Sigmoid colon (tissue), 7 donors: Measurements from ENCODE around the gene NFIA. TPM values are rescaled to one million over a fixed set of nuclear protein-coding genes. Genes with fewer than 3 reads are reported as not detected.

Experiments
- DNase-seq: peaks from one replicate; pipeline ENCODE4 v3.0.0-alpha.2; 2019
- H3K27ac ChIP-seq, 4 donors: fragments of 200-600 bp; sonication (generic); one replicate each; pipeline ENCODE4 v1.5.1; 2016 to 2019; ENCODE audit warnings: mild to moderate bottlenecking in 1 of 4
- H3K27me3 ChIP-seq, 3 donors: fragments of 200-600 bp; sonication (generic); one replicate each; pipeline ENCODE4 v1.5.1; 2019; ENCODE audit warnings: mild to moderate bottlenecking in 1 of 3
- H3K36me3 ChIP-seq, 4 donors: fragments of 200-600 bp; sonication (generic); one replicate each; pipeline ENCODE4 v1.5.1; 2016 to 2019
- H3K4me1 ChIP-seq, 4 donors: fragments of 200-600 bp; sonication (generic); one replicate each; pipeline ENCODE4 v1.5.1; 2017 to 2019
- H3K4me3 ChIP-seq, 4 donors: fragments of 200-600 bp; sonication (generic); one replicate each; pipeline ENCODE4 v1.5.1; 2017 to 2019; ENCODE audit warnings: mild to moderate bottlenecking in 2 of 4, moderate library complexity in 1 of 4
- H3K9me3 ChIP-seq, 4 donors: fragments of 200-600 bp in 3 of 4; sonication (generic) in 3 of 4; one replicate each; pipeline versions ENCODE4 v1.5.1 to v1.6.1; 2013 to 2019
- CTCF ChIP-seq, 4 experiments: fragments of 450-650 bp in 3 of 4; fragments of 200-600 bp in 1 of 4; IDR thresholded peaks; one replicate each; pipeline ENCODE4 v1.5.1; 2016 to 2019; ENCODE audit warnings: antibody characterized with exemption in 4 of 4, mild to moderate bottlenecking in 3 of 4, moderate library complexity in 2 of 4
- EP300 ChIP-seq, 4 donors: sonication (generic); formaldehyde crosslinking; IDR thresholded peaks; one replicate each; pipeline ENCODE4 v1.6.1; 2017; ENCODE audit warnings: antibody characterized with exemption in 4 of 4
- POLR2A ChIP-seq, 2 donors: fragments of 450-650 bp; IDR thresholded peaks; one replicate each; pipeline ENCODE4 v1.6.1; 2016; ENCODE audit warnings: antibody characterized with exemption in 2 of 2, mild to moderate bottlenecking in 2 of 2, moderate library complexity in 2 of 2
- POLR2AphosphoS5 ChIP-seq, 4 donors: sonication (generic); formaldehyde crosslinking; IDR thresholded peaks; one replicate each; pipeline ENCODE4 v1.6.1; 2017; ENCODE audit warnings: antibody characterized with exemption in 4 of 4
- WGBS, 2 donors: extraction: QIAGEN DNeasy Blood & Tissue Kit; methylation state at CpG; one replicate each; pipeline ENCODE4 v1.1.7; 2013; 5-methylcytosine and 5-hydroxymethylcytosine counted together
- intact Hi-C: fragments of 100-400 bp; cut with DNase I; formaldehyde crosslinking; loops from one replicate; pipeline ENCODE4 v1.15.1; 2023
- polyA plus RNA-seq, 3 donors: library from polyadenylated mRNA; stranded (reverse); fragments of 200-250 nt; gene quantifications; one replicate each; pipeline ENCODE4 v1.2.3, GENCODE V29; 2013
- total RNA-seq, 4 donors: library from RNA; depleted of rRNA; stranded (reverse); fragments of >200 nt; gene quantifications; one replicate each; pipeline ENCODE4 v1.1.0, GENCODE V29; 2016
- donor health status: healthy with polysubstance abuse.
- donor health status: Bipolar disorder and iron deficiency.
- donor health status: healthy.

NFIA gene
- total and polyA plus RNA-seq, 7 donors: 2.3 to 154 (median 79.7) TPM

DNA sequence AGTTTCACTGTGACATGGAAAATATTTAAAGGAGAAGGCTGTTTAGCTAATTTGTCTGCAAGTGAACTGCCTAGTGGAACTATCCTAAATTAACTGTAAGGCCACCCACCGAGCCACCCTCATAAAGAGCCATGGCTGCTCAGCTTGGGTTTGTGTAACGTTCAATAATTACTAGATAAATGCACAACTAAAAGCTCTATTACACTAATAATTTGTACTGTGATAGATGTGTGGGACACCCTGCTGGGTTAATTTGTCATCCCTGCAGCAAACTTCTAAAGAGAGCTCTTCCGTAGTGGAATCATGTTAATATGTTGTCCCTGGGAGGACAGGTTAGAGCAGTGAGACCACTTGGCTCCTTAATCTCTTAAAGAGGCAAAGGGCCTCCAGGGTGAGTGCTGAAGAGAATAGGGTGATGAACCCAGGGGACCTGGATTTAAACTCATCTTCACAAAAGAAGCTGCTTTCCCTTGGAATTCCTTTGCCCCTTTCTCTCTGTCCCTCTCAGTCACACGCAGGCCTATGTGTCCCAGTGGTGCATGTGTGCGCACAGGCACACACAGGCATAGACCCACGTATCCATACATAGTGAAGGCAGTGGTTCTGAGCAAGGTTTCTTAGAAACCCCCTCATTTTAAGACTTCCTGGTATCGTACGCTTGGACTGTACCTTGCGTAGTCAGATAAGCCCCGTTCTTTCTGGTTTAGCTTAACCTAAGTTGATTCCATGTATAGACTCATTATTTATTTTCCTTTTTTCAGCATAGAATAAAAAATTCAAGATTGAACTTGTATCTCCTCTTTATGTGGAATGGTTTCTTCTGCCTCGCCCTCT is 310.3 kb downstream of the NFIA start:
- no peak for DNase-seq
- peaks cover 0 to 6% (median 4%) of the 10 kb centered on the region in 4 donors for H3K9me3 ChIP-seq
- no peaks in the 10 kb centered on the region for H3K27me3 ChIP-seq
- TF ChIP-seq POLR2A (IDR thresholded peaks at IDR 0.05) (no peak), EP300 (IDR thresholded peaks at IDR 0.05) (no peak), CTCF (IDR thresholded peaks at IDR 0.05) (no peak), POLR2AphosphoS5 (IDR thresholded peaks at IDR 0.05) (no peak)
- H3K27ac ChIP-seq: no peak overlapping the region
- intact Hi-C loops: no loop called here
- peaks cover 0 to 3% (median 0%) of the 10 kb centered on the region in 4 donors for H3K36me3 ChIP-seq
- peaks cover 0 to 35% (median 32%) of the 10 kb centered on the region in 4 donors for H3K4me1 ChIP-seq
- no peak overlapping the region for H3K4me3 ChIP-seq
- 91 to 93% methylated on average over 11 of the region's 11 CpGs for WGBS, 2 donors

- 93 to 97% methylated on average over 3 of the region's 3 CpGs for WGBS, 2 donors
- Histone ChIP-seq H3K4me1 (peaks cover 0 to 45% (median 41%) of the 10 kb centered on the region in 4 donors), H3K27me3 (no peaks in the 10 kb centered on the region), H3K9me3 (peaks cover 0 to 6% (median 4%) of the 10 kb centered on the region in 4 donors), H3K36me3 (no peaks in the 10 kb centered on the region), H3K27ac (no peak overlapping the region), H3K4me3 (no peak overlapping the region)
- TF ChIP-seq CTCF (IDR thresholded peaks at IDR 0.05) (no peak), EP300 (IDR thresholded peaks at IDR 0.05) (no peak), POLR2AphosphoS5 (IDR thresholded peaks at IDR 0.05) (no peak), POLR2A (IDR thresholded peaks at IDR 0.05) (no peak)
- no peak for DNase-seq
- intact Hi-C loops: no loop called here
Observed at GRCh38 chr1:61393575-61393974, 311.2 kb downstream of the NFIA start.

DNA sequence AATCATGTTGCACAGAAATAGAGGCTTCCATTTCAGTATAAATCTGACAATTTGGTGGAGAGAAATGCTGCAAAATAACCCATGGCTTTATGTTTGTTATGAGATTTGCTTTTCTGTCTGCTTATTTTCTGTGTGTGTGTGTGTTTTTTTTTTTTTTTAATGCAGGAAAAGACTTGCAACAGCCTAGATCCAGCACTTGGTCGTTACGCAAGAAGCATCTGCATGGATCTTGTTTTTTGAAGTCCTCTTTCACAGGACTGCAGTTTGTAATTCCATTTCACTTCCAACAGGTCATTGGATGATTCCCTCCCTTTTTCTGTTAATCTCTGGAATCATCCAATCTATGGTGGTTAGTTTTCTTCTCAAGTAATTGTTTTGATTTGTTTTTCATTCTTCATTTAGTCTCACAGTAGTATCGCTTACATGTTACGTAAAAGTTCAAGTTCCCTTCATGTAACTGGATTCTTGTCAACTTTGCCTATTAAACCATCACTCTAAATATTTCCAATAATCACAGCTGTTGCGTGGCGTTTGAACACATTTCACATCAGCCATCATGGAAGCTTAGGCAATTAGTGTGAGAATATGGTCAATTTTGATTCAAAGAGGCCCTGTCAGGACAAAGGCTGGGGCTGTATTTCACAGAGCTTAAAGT is 312.9 kb downstream of the NFIA start:
- no peak for DNase-seq
- 84 to 88% methylated on average over 6 of the region's 6 CpGs for WGBS, 2 donors
- Histone ChIP-seq H3K27me3 (no peaks in the 10 kb centered on the region), H3K9me3 (no peaks in the 10 kb centered on the region), H3K4me1 (peaks cover 0 to 55% (median 48%) of the 10 kb centered on the region in 4 donors), H3K36me3 (no peaks in the 10 kb centered on the region), H3K27ac (peak overlapping the region in 1 of 4 donors; percentile 15), H3K4me3 (no peak overlapping the region)
- intact Hi-C loops: loop anchor here (5.0 kb wide), 2 partner anchors 57 to 338 kb away; no protein-coding TSS in a partner anchor
- TF ChIP-seq CTCF (IDR thresholded peaks at IDR 0.05) (no peak), POLR2A (IDR thresholded peaks at IDR 0.05) (no peak), EP300 (IDR thresholded peaks at IDR 0.05) (no peak), POLR2AphosphoS5 (IDR thresholded peaks at IDR 0.05) (no peak)

DNA sequence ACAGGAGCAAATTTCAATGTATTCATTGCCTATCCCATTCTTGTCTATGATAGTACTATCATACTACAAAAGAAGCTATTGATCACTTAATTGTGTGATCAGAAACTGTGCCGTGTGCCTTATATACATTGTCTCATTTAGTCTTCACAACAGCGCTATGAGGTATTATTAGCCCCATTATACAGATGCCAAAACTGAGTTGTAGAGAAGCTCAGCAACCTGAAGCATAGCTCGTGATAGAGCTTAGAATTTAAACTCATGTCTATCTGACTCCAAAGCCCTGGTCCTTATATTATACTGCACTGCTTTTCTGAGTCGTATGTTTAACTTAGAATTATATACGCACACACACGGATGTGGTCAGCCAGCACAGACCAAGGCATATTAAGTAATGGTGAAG is 315.1 kb downstream of the NFIA start:
- Histone ChIP-seq H3K9me3 (no peaks in the 10 kb centered on the region), H3K36me3 (no peaks in the 10 kb centered on the region), H3K27ac (peak overlapping the region in 3 of 4 donors; percentile 50 to 81 (median 75)), H3K4me1 (peaks cover 0 to 39% (median 34%) of the 10 kb centered on the region in 4 donors), H3K27me3 (no peaks in the 10 kb centered on the region), H3K4me3 (no peak overlapping the region)
- TF ChIP-seq CTCF (IDR thresholded peaks at IDR 0.05) (no peak), EP300 (IDR thresholded peaks at IDR 0.05) (no peak), POLR2A (IDR thresholded peaks at IDR 0.05) (no peak), POLR2AphosphoS5 (IDR thresholded peaks at IDR 0.05) (no peak)
- WGBS, 2 donors: 92 to 94% methylated on average over 6 of the region's 6 CpGs
- intact Hi-C loops: loop anchor here (5.0 kb wide), 2 partner anchors 55 to 340 kb away; no protein-coding TSS in a partner anchor
- DNase-seq: no peak
